Measurements from ENCODE around the gene SMIM38. TPM values are rescaled to one million over a fixed set of nuclear protein-coding genes. Genes with fewer than 3 reads are reported as not detected.

SMIM38 gene
- total RNA-seq, 1 experiment from 2014 or later = 0.09 TPM

DNA sequence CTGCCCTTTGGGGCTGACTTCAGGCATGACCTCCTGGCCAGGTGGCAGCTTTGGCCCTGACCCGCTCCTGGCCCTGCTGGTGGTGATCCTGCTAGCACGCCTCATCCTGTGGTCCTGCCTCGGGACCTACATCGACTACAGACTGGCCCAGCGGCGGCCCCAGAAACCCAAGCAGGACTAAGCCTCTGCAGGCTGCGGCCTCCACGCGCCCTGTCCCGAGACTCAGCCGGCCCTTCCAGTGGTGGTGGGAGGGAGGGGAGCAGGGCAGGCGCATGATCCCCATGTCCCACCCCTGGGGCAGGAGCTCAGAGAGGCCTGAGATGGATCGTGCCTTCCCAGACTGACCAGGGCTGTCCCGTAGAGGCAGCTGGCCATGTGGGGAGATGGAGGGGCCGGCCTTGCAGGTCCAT, 2.1 kb downstream of the SMIM38 start:
- H3K4me1 ChIP-seq (ENCODE audit: insufficient read depth, low read length) = no peaks in the 10 kb centered on the region; the same call in 1 of the 2 replicates
- H3K79me2 ChIP-seq (ENCODE audit: insufficient read depth, low read length) = no peaks in the 10 kb centered on the region
- H4K91ac ChIP-seq (ENCODE audit: insufficient read length, low read depth, low read length) = no peak overlapping the region
- Mint-ChIP-seq H3K27me3 (ENCODE audit: low read depth) (peaks cover 4% of the 10 kb centered on the region), H3K9me3 (0 out of 5 replicates have a peak, but pooled peaks cover 0 to 1% of the 10 kb centered on the region in 2 experiments), H3K36me3 (ENCODE audit: insufficient read depth in 1 of 3, low read depth in 3 of 3) (no peaks in the 10 kb centered on the region; a peak in 2 of 7 replicates), H3K27ac (peak overlapping the region in 1 of 3 experiments; percentile 87; a peak in 1 of 7 replicates), H3K4me3 (no peak overlapping the region), H3K4me1 (peaks cover 8 to 13% of the 10 kb centered on the region in 2 experiments)
- no peaks in the 10 kb centered on the region for H3K9me3 ChIP-seq (ENCODE audit: control insufficient read depth, low read depth, low read length)
- no peak for DNase-seq
- H2AFZ ChIP-seq (ENCODE audit: low read length) = no peak overlapping the region
- H3K14ac ChIP-seq (ENCODE audit: insufficient read depth, low read length) = peak overlapping the region; percentile 14; the same call in 1 of the 2 replicates
- no peak overlapping the region for H3K4me2 ChIP-seq (ENCODE audit: insufficient read depth, insufficient read length, low read length)
- no peak overlapping the region for H3K4ac ChIP-seq (ENCODE audit: low read depth, low read length)
- no peak overlapping the region for H3K18ac ChIP-seq (ENCODE audit: insufficient read length, low read depth, low read length)
- no peak overlapping the region for H4K8ac ChIP-seq (replicated peaks; ENCODE audit: insufficient read length, low read depth, low read length)
- no peak overlapping the region for H2AK5ac ChIP-seq (ENCODE audit: insufficient read length, low read length)
- H2BK5ac ChIP-seq (ENCODE audit: insufficient read length, low read length) = no peak overlapping the region
- H2BK12ac ChIP-seq (ENCODE audit: insufficient read length, low read depth, low read length) = no peak overlapping the region
- no peak overlapping the region for H3K9ac ChIP-seq (ENCODE audit: extremely low read depth, insufficient read length, low read length)
- H3T11ph ChIP-seq (ENCODE audit: low read length) = no peak overlapping the region
- H4K5ac ChIP-seq (ENCODE audit: insufficient read length, low read depth, low read length) = no peak overlapping the region
- H3K56ac ChIP-seq (ENCODE audit: insufficient read length, low read depth, low read length) = no peak overlapping the region
- H3K27ac ChIP-seq (ENCODE audit: insufficient read length, low read depth, low read length) = no peak overlapping the region
- no peak overlapping the region for H2BK120ac ChIP-seq (ENCODE audit: low read depth, low read length, poor library complexity, severe bottlenecking)
- TF ChIP-seq, protein P1, sequence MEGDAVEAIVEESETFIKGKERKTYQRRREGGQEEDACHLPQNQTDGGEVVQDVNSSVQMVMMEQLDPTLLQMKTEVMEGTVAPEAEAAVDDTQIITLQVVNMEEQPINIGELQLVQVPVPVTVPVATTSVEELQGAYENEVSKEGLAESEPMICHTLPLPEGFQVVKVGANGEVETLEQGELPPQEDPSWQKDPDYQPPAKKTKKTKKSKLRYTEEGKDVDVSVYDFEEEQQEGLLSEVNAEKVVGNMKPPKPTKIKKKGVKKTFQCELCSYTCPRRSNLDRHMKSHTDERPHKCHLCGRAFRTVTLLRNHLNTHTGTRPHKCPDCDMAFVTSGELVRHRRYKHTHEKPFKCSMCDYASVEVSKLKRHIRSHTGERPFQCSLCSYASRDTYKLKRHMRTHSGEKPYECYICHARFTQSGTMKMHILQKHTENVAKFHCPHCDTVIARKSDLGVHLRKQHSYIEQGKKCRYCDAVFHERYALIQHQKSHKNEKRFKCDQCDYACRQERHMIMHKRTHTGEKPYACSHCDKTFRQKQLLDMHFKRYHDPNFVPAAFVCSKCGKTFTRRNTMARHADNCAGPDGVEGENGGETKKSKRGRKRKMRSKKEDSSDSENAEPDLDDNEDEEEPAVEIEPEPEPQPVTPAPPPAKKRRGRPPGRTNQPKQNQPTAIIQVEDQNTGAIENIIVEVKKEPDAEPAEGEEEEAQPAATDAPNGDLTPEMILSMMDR (conservative IDR thresholded peaks at IDR 0.05) = no peak
- H3K23me2 ChIP-seq (ENCODE audit: insufficient read length, low read depth, low read length, poor library complexity, severe bottlenecking) = no peaks in the 10 kb centered on the region
- H3K27me3 ChIP-seq (ENCODE audit: insufficient read depth, low read length) = no peaks in the 10 kb centered on the region
- H2BK15ac ChIP-seq (ENCODE audit: low read depth, low read length) = no peak overlapping the region
- no peaks in the 10 kb centered on the region for H4K20me1 ChIP-seq (ENCODE audit: control insufficient read depth, insufficient read depth, insufficient read length)
- no CpG with 5 or more reads among the region's 15 CpGs for WGBS (ENCODE audit: extremely low coverage, insufficient read length, low lambda C conversion rate)
- H3K23ac ChIP-seq (ENCODE audit: insufficient read length, low read depth, low read length) = no peak overlapping the region
- no peak overlapping the region for H2BK20ac ChIP-seq (ENCODE audit: low read depth, low read length, poor library complexity, severe bottlenecking)
- no peaks in the 10 kb centered on the region for H3K79me1 ChIP-seq (ENCODE audit: insufficient read depth, low read depth, low read length, poor library complexity, severe bottlenecking)

Measured in H9 (cell line).